Fibroblast of gingiva (primary cell): Measurements from ENCODE around the gene KIAA2012.

Source experiments
- DNase-seq: peaks from one replicate; pipeline ENCODE4 v3.0.0-alpha.2; 2011; ENCODE audit warnings: low read depth

The KIAA2012 gene

GRCh38 chr2:202043475-202043874, 29.6 kb upstream of the KIAA2012 start:
- no peak for DNase-seq

GRCh38 chr2:202044777-202045176, 28.3 kb upstream of the KIAA2012 start:
- DNase-seq = no peak

- DNase-seq = no peak
Observed at GRCh38 chr2:202046572-202046971, 26.5 kb upstream of the KIAA2012 start.

- DNase-seq = no peak
Observed at GRCh38 chr2:202049092-202049728, 23.8 kb upstream of the KIAA2012 start.

- no peak for DNase-seq
Observed at GRCh38 chr2:202049840-202050239, 23.2 kb upstream of the KIAA2012 start.

- DNase-seq = no peak
Observed at GRCh38 chr2:202050652-202051051, 22.4 kb upstream of the KIAA2012 start.

- peak; percentile 82 for DNase-seq
Observed at GRCh38 chr2:202051499-202052161, 21.4 kb upstream of the KIAA2012 start.

GRCh38 chr2:202052235-202052634, 20.8 kb upstream of the KIAA2012 start:
- DNase-seq = no peak

GRCh38 chr2:202054679-202055078, 18.4 kb upstream of the KIAA2012 start:
- DNase-seq = no peak

- no peak for DNase-seq
Observed at GRCh38 chr2:202056611-202057010, 16.4 kb upstream of the KIAA2012 start.

- no peak for DNase-seq
Observed at GRCh38 chr2:202060218-202060617, 12.8 kb upstream of the KIAA2012 start.

GRCh38 chr2:202061695-202062094, 11.4 kb upstream of the KIAA2012 start:
- no peak for DNase-seq

GRCh38 chr2:202064171-202064880, 8.7 kb upstream of the KIAA2012 start:
- DNase-seq = peak; percentile 56

GRCh38 chr2:202064881-202065230, 8.2 kb upstream of the KIAA2012 start:
- DNase-seq = no peak

- DNase-seq = no peak
Observed at GRCh38 chr2:202065876-202066275, 7.2 kb upstream of the KIAA2012 start.

GRCh38 chr2:202066875-202067274, 6.2 kb upstream of the KIAA2012 start:
- no peak for DNase-seq

- DNase-seq = no peak
Observed at GRCh38 chr2:202067589-202067988, 5.5 kb upstream of the KIAA2012 start.

- DNase-seq = no peak
Observed at GRCh38 chr2:202069170-202070067, 3.6 kb upstream of the KIAA2012 start.

- no peak for DNase-seq
Observed at GRCh38 chr2:202071107-202071506, 1.9 kb upstream of the KIAA2012 start.

- DNase-seq = no peak
Observed at GRCh38 chr2:202072226-202072625, 829 bp upstream of the KIAA2012 start.

GRCh38 chr2:202074324-202074723, 1.3 kb downstream of the KIAA2012 start:
- no peak for DNase-seq

GRCh38 chr2:202079310-202079709, 6.3 kb downstream of the KIAA2012 start:
- no peak for DNase-seq
